NAMALWA (cell line): Measurements from ENCODE around the gene CRYGN.

ENCODE experiments used
- DNase-seq: peaks from one replicate; pipeline ENCODE4 v3.0.0-alpha.2; 2015; ENCODE audit warnings: low spot score

The CRYGN gene

DNA sequence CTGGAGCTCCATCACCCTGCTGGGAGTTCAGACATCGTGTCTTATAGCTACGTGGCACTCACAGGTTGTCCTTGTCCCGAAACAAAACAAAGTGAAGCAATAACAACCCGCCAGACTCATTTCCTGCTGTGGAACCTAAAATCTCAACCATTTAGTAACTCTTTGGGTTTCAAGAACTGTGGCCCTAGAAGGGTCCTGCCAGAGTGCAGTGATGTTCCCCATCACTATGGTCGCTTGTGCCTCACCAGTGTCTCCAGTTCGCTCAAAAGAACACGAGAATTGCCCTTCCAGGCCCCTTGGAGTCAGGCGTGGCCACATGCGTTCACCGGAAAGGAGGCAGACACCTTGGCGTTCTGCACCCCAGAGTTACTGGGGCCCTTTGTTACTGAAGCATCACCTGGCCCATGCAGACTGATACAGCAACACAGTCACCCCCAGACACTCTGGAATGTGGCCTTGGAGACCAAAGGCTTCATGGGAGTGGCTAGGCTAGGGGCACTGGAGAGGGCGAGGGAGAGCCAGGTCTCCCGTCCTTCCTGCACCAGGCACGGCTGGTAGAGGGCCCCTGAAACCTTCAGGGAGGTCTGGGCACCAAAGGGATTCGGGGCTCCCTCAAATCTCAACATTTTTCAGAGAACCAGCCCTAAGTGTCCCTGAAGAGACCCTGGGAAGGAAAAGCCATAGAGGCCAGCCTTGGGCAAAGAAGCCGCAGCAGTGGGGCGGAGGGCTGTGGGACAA is 908 bp downstream of the CRYGN start:
- no peak for DNase-seq

DNA sequence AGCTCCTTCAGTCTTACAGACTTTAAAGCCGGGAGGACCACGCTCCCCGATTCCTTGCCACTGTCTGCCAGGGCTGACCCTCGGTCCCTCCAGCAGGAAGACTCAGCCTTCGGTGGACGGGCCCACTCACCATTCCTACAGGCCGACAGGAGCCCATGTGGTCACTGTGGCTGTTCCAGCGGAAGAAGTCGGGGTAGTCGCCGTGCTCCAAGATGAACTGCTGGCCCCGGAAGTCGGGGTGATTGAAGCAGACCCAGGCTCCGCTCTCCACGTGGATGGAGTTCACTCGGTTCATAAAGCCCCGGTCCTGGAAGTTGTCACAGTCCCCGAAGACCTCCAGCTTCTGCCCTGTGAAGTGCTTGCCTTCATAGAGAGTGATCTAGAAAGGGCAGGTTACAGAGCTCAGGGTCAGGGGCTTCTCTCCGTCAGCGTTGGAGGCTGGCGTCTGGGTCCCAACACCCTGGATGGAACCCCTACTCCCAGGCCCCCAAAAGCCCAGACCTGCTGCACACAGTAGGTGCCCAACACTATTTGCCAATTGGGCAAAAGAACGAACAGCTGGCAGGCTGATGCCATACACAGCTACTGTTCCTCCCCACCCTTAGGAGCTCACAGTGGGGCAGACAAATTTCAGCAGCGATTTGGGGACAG is 1.9 kb downstream of the CRYGN start:
- no peak for DNase-seq

DNA sequence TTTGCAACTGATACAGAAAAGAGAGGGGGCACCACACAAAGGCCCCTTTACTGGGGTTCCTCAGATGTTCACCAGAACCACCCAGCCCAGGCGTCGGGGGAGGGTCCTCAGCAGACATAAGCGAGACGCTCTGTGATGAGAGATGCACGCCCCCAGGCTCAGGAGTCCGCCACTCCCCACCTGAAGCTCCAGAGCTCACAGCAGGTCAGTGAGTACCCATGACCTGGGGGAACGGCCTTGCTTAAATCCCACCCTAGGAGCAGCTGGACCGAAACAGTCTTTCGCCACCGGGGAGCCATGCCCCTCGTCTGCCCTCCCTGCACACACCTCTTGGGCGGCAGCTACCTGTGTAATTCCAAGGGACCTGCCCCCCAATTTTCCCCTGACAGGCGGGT is 2.8 kb downstream of the CRYGN start:
- no peak for DNase-seq

DNA sequence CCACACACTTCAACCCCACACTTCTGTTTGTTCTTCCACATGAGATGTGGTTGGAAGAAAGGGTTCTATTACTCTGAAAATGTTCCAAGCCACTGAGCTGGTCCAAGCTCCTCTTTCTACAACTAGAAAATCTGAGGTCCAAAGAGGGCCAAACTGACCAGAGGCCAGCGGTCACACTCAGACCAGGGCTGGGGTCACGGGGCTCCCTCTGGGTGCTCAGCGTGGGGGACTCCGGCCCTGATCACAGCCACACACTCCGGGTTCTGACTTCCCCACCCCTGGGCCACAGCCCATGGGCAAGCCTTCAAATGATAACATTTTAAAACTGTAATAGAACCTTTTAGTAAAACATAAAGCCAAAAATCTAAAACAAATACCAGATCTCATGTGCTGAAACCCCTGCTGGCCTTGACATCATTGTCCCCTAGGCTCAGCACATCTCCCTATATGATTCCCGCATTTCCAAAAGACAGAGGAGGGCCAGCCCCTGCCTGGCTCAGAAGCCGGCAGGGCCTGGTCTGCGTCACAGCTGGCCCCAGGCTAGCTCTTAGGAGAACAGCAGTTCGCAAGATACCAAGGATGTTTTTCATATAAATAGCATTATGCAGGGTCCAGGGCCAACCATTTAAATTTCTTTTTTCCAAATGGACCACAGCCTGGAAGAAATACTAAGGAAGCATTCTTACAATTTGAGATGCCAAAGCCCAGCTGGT is 3.3 kb downstream of the CRYGN start:
- DNase-seq, result no peak

DNA sequence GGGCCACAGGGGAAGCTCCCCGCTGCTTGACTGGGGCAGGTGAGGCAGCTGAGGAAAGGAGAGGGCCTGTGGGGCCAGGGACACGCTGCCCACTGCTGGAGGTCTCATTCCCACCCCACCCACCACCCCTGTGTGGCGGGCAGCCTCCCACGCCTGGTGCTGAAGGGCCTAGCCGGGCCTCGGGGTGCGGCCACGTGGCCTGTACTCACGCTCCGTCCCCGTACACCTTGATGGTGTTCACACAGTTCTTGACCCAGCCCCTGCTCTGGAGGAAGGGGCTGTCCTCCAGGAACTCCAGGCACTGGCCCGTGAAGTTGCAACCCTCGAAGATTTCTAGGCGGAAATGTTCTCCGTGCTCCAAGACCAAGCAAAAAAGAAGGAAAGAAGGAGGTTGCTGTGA is 4.0 kb downstream of the CRYGN start:
- no peak for DNase-seq

DNA sequence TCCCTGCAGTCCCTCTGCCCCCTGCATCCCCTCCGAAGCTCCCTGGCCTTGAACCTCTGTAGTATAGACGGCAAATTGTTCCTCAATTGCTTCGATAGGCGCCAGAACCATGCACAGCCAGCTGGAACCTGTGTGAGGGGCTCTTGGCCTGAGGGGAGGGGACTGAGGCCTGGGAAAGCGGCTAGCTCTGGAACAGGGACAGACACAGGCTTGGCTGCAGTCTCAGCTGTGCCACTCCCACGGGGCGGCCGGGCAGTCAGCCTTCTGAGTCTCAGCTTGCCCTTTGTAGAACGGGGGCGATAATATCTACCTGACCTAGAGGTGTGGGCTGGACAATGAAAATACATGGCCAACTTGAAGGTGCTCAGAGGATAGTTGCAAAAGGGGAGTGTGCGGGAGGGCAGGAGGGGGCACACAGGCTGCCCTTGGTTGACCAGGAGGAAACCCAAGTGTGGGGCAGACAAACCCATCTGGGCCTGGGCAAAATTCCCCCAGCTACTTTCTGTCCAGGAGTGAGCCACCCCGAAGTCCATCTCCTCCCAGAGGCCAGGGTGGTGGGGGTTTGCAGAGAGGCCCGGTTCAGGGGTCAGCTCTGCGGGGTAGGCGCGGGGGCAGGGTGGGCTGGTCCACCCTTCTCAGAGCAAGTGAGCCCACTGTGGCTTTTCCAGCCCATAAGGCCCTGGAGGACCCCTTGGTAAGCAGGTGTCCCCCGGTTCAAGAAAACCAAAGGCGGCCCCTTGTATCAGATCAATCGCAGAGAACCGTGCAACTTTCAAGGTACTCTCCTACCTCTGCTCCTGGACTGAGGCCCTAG is 4.6 kb downstream of the CRYGN start:
- DNase-seq, result no peak

DNA sequence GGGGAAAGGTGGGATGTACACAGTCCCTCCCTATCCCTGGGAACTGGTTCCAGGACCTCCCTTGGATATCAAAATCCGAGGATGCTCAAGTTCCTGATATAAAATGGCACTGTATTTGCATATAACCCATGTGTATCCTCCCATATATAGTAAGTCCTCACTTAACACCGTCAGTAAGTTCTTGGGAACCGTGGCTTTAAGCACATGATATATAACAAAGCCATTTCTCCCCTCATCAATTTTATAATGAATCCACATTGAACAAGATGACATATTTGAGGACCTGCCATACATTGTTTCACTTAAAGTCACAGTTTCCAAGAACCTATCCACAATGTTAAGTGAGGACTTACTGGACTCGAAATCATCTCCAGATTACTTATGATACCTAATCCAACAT is 5.4 kb downstream of the CRYGN start:
- no peak for DNase-seq

DNA sequence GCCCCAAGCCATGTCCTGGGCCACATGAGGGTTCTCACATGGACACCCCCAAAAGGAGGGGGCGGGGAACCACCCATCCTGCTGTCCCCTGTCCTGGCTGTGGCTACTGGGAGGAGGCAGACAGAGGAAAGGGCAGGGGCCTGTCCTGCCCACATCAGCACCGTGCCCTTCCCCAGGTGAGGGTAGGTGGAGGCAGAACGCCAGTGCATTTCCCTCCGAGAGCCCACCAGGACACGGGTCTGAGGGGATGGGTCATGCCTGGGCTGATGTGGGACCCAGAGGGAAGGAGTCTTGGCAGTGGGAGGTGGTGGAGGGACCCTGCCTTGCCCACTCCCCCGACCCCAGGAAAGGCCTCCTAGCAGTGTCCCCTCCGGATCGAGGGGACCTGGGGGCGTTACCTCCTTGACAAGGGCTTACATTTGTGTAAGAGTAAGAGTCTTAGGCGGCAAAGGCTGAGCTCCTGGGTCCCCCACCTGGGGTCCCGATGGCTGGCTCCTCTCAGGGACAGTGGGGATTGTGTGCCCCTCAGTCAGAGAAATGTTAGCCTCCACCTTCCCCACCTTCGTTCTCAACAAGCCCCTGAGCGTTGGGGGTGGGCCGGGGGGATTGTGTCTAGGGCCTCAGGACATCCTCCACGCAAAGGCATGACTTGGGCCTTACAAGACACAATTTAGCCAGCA is 6.1 kb downstream of the CRYGN start:
- DNase-seq, result no peak

DNA sequence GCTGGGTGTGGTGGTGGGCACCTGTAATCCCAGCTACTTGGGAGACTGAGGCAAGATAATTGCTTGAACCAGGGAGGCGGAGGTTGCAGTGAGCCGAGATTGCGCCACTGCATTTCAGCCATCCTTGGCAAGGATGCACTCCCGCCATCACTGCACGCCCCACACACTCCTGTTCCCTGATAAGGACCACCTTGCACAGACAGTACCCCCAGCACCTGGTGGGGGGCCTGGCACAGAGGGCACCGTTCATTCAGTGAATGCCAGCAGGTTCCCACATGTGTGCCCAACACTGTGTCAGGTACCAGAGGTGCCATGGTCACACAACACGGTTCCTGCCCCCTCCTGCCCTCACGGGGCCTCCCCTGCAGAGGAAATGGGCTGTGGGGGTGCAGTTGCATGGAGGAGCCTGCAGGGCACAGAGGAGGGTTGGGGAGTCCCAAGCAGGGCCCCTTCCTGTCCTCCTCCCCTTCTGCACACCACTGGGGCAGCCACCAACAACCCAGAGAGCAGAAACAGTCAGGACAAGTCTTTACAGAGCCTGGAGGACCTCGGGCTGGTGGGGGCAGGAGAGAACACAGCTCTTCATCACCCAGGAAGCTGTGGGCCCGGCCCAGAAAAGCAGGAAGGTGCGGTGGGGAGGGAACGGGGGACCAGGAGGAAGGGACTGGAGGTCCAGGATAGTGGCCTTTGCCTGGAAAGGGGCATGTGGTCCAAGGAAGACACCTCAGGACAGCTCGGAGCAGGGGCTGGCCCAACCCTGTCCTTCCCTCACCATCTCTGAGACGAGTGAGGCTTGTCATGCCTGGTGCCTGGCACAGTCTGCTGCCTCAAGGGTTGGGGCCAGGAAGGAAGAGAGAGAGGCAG is 7.1 kb downstream of the CRYGN start:
- peak; percentile 65 for DNase-seq

DNA sequence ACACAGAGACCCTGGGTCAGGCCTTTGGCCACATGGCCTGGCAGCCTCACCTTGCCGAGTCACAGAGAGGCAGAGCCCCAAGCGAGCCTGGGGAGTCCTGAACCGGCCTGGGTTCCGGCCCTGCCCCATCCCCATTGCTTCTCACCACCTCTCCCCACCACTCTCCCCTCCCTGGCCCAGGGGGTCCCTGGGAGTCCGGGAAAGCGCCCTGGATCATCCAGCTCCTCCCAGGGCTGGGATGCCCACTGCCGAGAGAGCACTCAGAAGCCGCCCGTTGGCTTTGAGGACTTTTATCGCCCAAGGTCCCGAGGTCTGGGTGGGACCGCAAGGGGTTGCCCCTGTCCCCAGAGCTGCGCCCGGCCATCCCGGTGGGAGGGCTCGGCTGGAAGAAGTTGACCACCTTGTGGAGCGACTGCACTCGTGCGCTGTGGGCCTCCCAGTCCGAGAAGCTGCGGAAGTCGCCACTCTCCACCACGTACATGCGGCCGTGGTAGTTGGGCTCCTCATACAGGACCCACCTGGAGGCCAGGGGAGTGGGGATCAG is 8.1 kb downstream of the CRYGN start:
- no peak for DNase-seq

DNA sequence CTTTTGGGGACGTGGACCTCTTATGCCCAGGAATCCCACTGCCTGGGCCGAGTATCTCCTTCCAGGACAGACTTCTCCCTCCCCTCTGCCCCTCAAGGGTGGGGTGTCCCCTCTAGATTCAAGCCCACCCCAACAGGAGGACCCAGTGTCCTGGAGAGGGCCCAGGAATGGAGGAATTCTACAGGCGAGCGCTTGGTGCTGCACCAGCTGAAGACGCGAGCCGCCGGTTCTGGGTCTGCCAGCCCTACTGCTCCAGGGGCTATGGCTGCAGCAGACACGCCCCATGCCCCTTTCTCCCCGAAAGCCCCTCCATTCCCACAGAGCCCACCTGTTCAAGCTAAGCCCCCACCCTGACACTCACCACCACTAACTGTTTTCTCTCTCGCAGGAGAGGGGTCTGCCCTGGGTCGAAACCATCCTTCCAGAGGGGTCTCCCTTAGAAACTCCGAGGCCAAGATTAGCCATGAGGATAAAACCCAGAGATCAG is 8.6 kb downstream of the CRYGN start:
- no peak for DNase-seq

DNA sequence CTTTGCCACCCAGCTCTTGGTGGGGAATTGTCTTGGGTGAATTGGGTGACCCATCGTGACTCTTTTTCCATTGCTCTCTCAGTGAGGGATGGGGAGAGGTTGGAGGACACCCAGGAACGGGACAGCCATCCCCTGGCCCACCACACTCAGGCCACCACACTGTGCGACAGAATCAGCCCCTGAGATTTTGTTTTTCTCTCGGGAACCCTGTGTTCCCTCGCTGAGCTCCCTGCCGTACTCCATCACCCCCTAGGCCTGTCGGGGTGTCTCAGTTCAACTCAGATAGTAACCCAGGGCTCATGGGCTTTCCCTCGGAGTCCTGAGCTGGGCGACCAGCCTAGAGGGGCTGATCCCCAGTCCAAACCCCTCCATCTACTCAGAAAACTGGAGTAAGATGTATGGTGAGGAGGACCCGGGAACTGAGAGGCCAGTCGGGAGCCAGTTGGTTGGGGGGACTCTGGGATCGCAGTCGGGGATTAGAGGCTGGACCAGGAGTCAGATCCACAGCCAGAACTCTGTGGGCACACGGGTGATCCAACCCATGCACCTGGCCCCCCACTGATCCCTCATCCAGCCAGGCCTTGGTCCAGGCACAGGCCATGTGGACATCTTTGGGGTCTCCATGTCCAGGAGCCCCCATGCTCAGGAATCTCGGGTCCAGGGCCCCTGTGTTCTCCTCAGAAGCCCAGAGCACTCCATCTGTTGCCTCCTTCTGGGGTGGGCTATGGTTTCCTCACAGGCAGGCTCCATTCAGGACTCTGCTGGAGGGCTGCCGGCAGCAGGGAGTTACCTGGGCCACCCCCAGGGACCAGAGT is 9.3 kb downstream of the CRYGN start:
- DNase-seq, result no peak

DNA sequence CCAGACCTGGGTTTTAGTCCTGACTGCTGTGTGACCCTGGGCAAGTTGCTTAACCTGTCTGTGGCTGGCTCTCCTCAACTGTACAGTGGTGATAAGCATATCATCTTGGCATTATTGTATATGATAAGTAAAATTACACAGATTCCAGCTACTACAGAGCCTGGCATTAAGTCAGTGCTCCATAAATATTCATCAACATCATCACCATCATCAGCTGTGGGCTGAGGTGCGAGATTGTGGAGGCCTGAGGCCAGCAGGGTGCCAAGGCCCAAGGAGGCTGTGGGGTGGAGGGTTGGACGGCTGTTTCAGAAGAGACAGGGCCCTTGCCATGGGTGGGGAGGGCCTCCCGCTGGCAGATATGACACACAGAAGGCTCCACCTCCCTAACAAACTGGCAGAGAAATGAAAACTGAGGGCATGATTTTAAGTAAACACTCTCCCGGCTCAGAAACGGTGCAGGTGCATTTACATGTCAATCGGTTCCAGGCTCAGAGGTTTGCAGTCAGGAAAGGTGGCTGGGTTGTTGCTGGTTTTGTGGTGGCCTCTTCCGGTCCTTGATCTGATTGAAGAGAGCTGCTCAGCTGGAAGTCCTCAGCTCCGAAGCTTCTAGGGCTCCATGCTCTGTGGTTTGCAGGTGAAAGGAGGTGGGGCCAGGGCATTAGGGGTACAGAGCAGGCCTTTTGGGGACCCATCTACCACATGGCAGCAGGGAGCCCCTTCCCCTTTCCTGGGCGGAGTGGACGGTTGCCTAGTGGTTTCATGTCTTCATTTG is 10.2 kb downstream of the CRYGN start:
- peak; percentile 84 for DNase-seq

DNA sequence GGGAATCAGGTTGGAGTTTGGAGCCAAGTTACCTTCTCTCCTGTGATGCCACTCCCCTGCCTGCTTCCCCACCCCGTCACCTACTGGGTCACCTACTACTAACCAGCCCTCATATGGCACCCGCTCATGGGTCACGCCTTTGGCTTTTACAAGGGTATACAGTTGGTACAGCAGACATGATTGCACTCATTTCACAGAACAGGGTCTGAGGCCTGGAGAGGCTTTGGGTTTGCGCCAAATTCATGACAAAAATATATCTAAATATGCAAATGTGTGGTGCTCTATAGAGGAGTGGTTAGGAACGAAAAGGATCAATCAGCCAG is 10.7 kb downstream of the CRYGN start:
- peak; percentile 31 for DNase-seq

DNA sequence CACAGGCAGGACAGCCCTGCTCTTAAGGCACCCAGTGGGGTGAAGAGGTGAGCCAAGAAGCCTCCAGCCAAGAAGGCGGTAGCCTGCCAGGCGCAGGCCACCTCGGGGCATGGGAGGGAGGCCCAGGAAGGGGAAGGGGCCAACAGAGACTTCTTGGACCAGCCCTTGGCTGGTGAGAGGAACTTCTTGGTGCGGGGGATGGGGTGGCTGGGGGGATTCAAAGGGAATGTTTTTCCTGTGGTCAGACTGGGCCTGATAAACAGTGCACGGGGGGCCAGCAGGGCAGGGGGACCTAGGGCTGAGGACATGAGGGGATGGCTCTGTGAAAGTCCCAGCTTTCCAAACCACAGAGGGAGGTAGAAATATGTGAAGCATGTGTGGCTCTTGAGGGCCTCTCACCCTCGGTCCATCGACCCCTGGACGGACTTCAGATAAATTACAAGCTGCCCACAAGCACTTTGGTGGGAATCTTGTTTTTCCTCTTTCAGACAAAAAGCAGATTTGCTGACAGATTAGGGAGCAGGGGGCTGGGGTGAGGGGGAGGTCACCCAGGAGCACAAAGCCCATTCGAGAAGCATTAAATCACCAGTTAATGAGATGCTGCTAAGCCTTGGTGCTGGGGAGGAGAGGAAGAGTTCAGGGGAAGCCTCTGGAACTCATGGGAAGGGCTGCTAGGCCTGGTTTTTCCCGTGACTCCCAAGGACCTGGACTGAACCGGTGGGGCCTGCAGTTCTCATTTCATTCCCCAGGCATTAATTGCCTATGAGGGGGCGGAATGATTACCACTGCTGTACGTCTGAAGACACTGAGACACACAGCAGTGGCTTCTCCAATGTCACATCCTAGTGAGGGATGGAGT is 11.3 kb downstream of the CRYGN start:
- DNase-seq, result no peak

DNA sequence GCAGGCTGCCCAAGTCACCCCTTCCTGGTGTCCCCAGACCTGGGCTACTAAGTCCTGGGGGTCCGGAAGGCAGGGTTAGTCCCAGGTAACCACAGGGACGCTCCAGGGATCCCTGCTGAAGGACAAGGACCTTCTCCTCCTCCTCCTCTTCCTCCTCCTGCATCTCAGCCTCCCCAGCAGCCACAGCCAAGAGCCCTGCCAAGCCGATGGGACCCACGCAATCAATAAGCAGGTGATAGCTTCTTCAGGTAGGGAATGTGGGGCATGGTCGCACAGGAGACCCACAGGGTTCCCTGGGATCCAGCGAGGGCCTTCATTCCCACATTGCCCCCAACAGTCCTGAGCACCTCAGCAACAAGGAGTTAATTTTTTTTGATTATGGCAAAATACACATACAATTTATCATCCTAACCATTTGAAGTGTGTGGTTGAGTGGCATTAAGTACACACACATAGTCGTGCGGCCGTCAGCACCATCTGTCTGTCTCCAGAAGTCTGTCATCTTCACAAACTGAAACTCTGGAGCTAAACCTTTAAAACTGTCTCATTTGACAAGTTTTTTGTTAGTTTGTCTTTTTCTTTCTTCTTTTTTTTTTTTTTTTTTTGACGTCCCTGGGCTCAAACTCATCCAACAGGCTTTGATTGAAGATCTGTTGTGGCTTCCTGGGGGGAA is 12.1 kb downstream of the CRYGN start:
- no peak for DNase-seq
